DMS114 treated with DMSO at 0.1 percent for 48 hours (cell line): ENCODE measurements around the gene ADCK2.
"Not testable (repeated sequence)": the region's sequence is repeated elsewhere in the genome, so short reads cannot be mapped to it uniquely, and the experiment has no call there.

Source experiments
- DNase-seq: peaks from one replicate; lab custom pipeline; 2025; ENCODE audit not compliant: unreplicated experiment; lab: John Stamatoyannopoulos, UW

The ADCK2 gene, protein sequence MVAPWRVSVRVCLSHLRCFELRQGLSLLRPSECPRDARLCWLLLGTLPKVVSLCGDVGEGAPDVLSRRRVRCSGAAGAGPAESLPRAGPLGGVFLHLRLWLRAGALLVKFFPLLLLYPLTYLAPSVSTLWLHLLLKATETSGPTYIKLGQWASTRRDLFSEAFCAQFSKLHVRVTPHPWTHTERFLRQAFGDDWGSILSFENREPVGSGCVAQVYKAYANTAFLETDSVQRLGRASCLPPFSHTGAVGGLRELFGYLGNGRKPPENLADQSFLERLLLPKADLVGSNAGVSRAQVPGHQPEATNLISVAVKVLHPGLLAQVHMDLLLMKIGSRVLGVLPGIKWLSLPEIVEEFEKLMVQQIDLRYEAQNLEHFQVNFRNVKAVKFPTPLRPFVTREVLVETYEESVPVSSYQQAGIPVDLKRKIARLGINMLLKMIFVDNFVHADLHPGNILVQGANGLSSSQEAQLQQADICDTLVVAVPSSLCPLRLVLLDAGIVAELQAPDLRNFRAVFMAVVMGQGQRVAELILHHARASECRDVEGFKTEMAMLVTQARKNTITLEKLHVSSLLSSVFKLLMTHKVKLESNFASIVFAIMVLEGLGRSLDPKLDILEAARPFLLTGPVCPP

DNA sequence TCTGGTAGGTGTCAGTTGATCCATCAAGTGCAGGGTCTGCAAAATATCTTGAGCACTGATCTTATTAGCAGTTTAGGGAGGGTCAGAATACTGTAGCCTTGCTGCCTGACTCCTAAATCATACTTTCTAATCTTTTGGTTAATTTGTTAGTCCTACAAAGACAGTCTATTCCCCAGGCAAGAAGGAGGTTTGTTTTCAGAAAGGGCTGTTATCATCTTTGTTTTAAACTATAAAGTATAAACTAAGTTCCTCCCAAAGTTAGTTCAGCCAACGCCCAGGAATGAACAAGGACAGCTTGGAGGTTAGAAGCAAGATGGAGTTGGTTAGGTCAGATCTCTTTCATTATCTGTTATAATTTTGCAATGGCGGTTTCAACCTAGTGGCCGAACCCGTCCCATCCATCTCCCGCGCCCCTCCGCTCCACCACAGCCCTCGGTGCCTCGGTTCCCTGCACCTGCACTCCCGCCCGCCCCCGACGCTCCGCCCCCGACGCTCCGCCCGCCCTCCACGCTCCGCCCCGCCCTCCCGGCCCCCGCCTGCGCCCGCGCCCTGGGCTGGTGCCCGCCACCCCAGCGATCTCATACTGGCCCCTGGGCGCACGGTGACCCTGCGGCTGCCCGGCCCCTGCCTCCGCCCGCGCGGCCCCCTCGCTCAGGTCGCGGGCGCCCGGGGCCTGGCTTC lies at the start of gene ADCK2:
TSS of gene ADCK2 (plus strand) at position 564 of the 681 bp plus-strand sequence. CDS start 386 bp downstream, outside the sequence.
- no peak for DNase-seq

GRCh38 chr7:140623980-140624379 lies 48.8 kb upstream of the ADCK2 start:
- no peak for DNase-seq

DNA sequence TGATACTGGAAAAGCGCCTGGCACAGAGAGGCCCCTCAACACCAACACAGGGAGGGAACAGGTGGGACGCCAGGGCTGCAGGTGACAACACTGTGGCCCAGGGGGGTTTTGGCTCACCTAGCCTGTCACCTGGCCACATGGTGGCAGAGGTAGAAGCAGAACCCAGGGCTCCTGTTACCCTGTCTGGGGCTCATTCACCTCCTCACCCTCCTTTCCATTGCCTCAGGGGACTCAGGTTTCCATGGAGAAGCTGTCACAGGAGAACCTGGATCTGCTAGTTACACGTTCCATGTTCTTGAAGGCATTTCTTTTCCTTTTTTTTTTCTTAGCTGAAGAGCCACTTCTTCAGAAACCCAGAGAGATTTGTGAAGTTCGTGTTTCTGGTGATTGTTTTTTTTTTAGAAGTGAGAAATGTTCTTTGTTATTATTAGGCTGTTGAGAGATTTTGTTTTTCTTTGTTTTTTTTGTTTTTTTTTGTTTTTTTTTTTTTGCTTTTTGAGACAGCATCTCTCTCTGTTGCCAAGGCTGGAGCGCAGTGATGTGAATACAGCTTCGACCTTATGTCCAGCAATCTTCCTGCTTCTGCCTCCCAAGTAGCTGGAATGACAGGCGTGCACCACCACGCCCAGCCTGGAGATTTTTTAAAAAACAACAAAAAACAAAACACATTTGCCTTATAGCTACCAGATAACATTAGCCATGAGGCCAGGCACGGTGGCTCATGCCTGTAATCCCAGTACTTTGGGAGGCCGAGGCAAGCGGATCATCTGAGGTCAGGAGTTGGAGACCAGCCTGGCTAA lies 48.2 kb upstream of the ADCK2 start:
- no peak for DNase-seq

- DNase-seq = not testable (repeated sequence)
These were observed 47.6 kb upstream of the ADCK2 start for GRCh38 chr7:140625192-140625558.

DNA sequence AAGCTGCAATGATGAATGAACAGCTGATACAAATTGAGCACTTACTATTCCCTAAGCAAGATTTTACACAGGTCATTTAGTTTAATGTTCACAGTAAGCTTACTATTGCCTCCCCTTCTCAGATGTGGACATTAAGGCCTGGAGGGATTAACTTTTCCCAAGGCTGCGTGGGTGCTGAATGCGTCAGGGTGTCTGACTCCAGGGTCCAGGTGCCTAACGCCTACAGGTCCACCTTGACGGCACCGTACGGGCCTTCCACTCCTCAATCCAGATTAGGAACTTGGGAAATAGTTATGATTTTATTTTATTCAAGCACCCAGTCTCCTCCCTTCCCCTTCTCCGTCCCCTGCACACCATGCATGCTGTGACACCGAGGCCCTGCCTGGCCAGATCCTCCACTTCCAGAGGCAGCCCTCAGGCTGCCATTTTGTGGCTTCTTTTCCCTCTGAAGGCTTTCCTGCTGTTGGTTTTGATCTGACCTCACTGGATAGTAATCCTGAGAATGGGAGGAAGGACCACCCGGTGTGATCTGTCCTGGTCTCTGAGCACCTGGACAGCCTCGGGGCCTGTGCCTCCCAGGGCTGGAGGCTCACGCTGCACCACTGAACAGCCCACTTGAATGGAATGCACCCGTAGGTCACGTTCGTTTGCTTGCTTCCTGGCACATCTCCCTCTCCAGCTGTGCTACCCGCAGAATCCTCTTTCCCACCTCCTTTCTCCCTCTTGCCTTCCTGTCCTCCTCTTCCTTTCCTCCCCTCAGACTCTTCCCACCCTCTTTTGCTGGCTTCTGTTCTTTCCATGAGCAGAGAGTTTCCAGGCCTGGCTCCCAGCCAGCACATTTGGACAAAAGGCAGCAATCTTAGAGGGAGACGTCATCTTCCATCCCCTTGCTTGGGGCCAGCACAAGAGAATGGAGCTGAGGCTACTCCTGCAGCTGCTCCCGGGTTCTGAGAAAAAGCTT lies 46.6 kb upstream of the ADCK2 start:
- DNase-seq = no peak

- no peak for DNase-seq
These were observed 41.7 kb upstream of the ADCK2 start for GRCh38 chr7:140631021-140631420.

DNA sequence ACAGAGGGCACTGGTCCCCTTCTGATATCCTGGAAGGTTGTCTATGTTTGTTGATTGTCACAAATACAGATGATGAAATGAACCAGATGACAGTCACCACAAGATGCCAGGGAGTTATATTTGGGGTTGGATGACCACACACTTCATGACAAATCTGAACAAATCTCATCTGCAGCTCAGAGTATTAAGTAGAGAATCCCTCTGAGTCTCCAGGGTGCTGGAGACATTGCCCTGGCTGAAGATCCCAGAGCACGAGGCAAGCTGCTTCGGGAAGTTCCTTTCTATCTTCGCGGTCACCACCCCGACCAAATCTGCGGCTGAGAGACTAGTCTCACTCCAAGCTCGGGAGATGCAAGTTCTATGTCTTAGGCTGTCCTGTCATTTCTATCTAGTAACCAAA lies 41.1 kb upstream of the ADCK2 start:
- no peak for DNase-seq

GRCh38 chr7:140635345-140635744 lies 37.4 kb upstream of the ADCK2 start:
- no peak for DNase-seq

- no peak for DNase-seq
These were observed 36.9 kb upstream of the ADCK2 start for GRCh38 chr7:140635816-140636215.

DNA sequence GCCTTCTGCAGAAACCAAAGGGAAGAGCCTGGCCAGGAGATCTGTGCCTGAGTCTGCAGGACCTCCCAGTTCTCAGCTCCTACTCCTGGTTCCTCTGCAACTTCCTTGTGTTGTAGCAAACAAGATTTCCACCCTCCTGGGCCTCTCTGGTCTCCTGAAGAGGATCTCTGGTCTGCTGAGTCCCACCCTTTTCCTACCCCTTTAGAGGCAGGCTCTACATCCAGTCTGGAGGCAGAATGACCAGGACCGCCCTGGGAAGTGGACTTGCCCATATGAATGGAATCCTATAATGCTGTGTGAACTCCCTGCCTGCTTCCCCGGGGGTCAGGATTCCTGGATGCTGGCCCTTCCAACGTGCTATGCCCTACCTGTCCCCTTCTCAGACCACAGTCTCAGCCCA lies 35.3 kb upstream of the ADCK2 start:
- no peak for DNase-seq

DNA sequence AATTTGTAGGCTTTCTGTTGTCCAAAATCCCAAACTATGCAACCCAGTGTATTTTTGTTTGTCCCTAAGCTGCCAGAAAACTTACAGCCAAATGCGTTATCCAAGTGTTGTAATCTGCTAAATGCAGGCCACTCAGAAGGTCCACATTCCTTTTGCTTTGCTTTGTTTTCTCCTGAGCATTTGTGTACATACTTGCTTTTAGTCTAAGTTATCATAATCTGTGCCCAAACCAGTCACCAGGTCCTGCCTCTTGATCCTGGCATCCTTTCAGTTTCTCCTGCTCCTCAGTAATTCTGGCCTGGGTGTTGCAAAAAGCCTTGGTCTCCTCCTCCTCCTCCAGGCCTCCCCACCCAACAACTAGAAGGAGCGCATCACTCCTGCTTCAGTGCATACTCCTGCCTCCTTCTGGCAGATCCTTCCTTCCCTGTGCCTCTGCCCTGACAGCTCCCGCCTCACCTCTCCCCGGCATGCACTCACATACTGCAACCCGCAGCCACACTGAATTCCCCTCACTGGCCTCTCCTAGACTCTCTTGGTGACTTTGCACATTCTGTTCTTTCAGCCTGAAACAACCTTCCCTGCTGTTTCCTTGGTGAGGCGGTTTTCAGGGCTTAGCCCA lies 34.5 kb upstream of the ADCK2 start:
- DNase-seq = no peak

DNA sequence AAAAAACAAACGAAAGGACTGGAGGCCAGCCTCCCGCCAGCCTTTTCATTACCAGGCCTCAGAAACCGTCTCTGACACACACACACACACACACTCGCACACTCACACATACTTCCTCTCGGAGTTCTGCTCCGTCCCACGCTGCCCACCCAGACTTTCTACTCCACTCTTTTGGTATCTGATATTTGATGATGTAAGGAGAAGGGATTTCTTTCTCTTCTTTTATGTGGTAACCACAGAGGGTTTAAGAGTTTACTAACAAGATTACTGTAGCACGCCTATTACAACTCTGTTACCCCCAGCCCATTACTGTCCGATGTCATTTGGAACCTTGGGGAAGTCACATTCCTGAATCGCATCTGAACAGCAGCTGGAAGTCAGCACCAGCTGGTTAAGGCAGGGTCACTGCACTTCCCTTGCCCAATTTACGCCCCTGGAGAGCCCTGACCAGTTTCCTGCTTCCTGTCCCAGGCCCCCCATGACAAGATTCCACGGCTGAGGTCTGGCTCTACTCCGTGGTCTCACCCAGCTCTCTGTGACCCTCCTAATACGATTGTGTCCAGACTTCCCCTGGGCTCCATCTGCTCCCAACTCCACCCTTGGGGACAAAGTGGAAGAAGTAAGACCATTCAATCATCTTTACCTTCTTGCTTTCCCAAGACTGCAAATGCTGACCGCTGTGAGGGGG lies 33.2 kb upstream of the ADCK2 start:
- DNase-seq = no peak

DNA sequence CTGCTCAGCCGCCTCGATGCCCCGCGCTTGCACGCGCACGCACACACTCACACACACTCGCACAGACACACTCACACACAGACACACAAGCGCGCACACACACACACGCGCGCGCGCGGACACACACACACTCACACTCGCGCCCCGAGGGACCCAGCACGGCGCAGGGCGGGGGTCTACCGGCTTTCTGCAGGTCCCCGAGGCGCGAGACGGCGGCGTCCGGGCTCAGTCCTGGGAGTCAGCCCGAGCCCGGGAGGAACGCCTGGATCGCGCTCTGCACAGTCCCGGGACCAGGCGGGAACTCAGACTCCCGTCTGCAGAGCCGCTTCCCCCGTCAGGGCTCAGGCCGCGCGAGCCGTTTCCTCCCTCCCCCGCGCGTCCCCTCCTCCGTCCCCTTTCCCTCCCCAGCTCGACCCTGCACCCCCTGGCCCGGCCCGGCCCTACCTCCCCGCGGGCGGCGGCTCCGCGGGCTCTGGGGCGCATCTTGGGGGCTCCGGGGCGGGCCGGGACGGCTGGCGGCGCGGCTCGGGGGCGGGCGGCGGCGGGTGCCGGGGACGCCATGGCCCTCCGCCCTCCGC lies 32.6 kb upstream of the ADCK2 start:
- DNase-seq = no peak

- no peak for DNase-seq
These were observed 31.8 kb upstream of the ADCK2 start, which contains the start of gene DENND2A for GRCh38 chr7:140640727-140641523. Gene DENND2A (minus strand): TSS chr7:140640813. CDS start chr7:140602397, 38,416 bp downstream.

- DNase-seq = no peak
These were observed 31.1 kb upstream of the ADCK2 start for GRCh38 chr7:140641524-140642195.

GRCh38 chr7:140643416-140643815 lies 29.3 kb upstream of the ADCK2 start:
- DNase-seq = no peak

GRCh38 chr7:140644761-140645160 lies 28.0 kb upstream of the ADCK2 start:
- not testable (repeated sequence) for DNase-seq
